Measurements from ENCODE around the gene CUTA. TPM values are rescaled to one million over a fixed set of nuclear protein-coding genes. Genes with fewer than 3 reads are reported as not detected.

CUTA gene
- total RNA-seq, 1 experiment from 2014 or later: 257 TPM

GRCh38 chr6:33452496-33452895 lies 34.6 kb upstream of the CUTA start:
- Mint-ChIP-seq H3K4me3 (no peak overlapping the region), H3K4me1 (peaks cover 17 to 30% of the 10 kb centered on the region in 2 experiments), H3K36me3 (ENCODE audit: insufficient read depth in 1 of 3, low read depth in 3 of 3) (peaks cover 32 to 76% (median 64%) of the 10 kb centered on the region in 3 experiments), H3K27ac (no peak overlapping the region), H3K9me3 (no peaks in the 10 kb centered on the region), H3K27me3 (ENCODE audit: low read depth) (no peaks in the 10 kb centered on the region; the same call in 1 of the 2 replicates)
- WGBS (ENCODE audit: extremely low coverage, insufficient read length, low lambda C conversion rate): no CpG with 5 or more reads among the region's 4 CpGs
- no peak overlapping the region for H3K23ac ChIP-seq (ENCODE audit: insufficient read length, low read depth, low read length)
- H4K91ac ChIP-seq (ENCODE audit: insufficient read length, low read depth, low read length): no peak overlapping the region
- no peak overlapping the region for H3K4me2 ChIP-seq (ENCODE audit: insufficient read depth, insufficient read length, low read length)
- no peaks in the 10 kb centered on the region for H3K9me3 ChIP-seq (ENCODE audit: control insufficient read depth, low read depth, low read length)
- no peak overlapping the region for H2BK20ac ChIP-seq (ENCODE audit: low read depth, low read length, poor library complexity, severe bottlenecking)
- no peaks in the 10 kb centered on the region for H3K79me1 ChIP-seq (ENCODE audit: insufficient read depth, low read depth, low read length, poor library complexity, severe bottlenecking)
- H3K79me2 ChIP-seq (ENCODE audit: insufficient read depth, low read length): no peaks in the 10 kb centered on the region
- H3K27ac ChIP-seq (ENCODE audit: insufficient read length, low read depth, low read length): no peak overlapping the region
- H3K9ac ChIP-seq (ENCODE audit: extremely low read depth, insufficient read length, low read length): no peak overlapping the region
- H2AFZ ChIP-seq (ENCODE audit: low read length): no peak overlapping the region
- TF ChIP-seq CTCF (conservative IDR thresholded peaks at IDR 0.05): no peak
- no peak overlapping the region for H2BK5ac ChIP-seq (ENCODE audit: insufficient read length, low read length)
- no peak overlapping the region for H3K18ac ChIP-seq (ENCODE audit: insufficient read length, low read depth, low read length)
- no peak overlapping the region for H3K4ac ChIP-seq (ENCODE audit: low read depth, low read length)
- no peak overlapping the region for H2BK12ac ChIP-seq (ENCODE audit: insufficient read length, low read depth, low read length)
- no peak overlapping the region for H2AK5ac ChIP-seq (ENCODE audit: insufficient read length, low read length)
- H3K27me3 ChIP-seq (ENCODE audit: insufficient read depth, low read length): no peaks in the 10 kb centered on the region
- no peak overlapping the region for H4K8ac ChIP-seq (replicated peaks; ENCODE audit: insufficient read length, low read depth, low read length)
- H4K5ac ChIP-seq (ENCODE audit: insufficient read length, low read depth, low read length): no peak overlapping the region
- H3T11ph ChIP-seq (ENCODE audit: low read length): no peak overlapping the region
- H3K14ac ChIP-seq (ENCODE audit: insufficient read depth, low read length): no peak overlapping the region
- H3K56ac ChIP-seq (ENCODE audit: insufficient read length, low read depth, low read length): no peak overlapping the region
- H2BK120ac ChIP-seq (ENCODE audit: low read depth, low read length, poor library complexity, severe bottlenecking): no peak overlapping the region
- DNase-seq: no peak
- H3K4me1 ChIP-seq (ENCODE audit: insufficient read depth, low read length): no peaks in the 10 kb centered on the region
- peaks cover 10% of the 10 kb centered on the region for H3K23me2 ChIP-seq (ENCODE audit: insufficient read length, low read depth, low read length, poor library complexity, severe bottlenecking)
- no peaks in the 10 kb centered on the region for H4K20me1 ChIP-seq (ENCODE audit: control insufficient read depth, insufficient read depth, insufficient read length)
- no peak overlapping the region for H2BK15ac ChIP-seq (ENCODE audit: low read depth, low read length)

Measured in H9 (cell line).